ENCODE data around the gene STEAP3. TPM values are rescaled to one million over a fixed set of nuclear protein-coding genes. Genes with fewer than 3 reads are reported as not detected.

STEAP3 gene
- total and polyA plus RNA-seq, 12 donors, result 5.0 to 18.2 (median 7.4) TPM

GRCh38 chr2:119225926-119226325 lies 2.3 kb downstream of the STEAP3 start:
- peaks cover 9 to 26% (median 12%) of the 10 kb centered on the region in 9 donors for H3K4me1 ChIP-seq
- H3K27ac ChIP-seq, result no peak overlapping the region
- no peak for ATAC-seq
- 85 to 87% methylated on average over 9 of the region's 9 CpGs for WGBS, 2 donors
- no peak for TF ChIP-seq CTCF (IDR thresholded peaks at IDR 0.05)
- H3K27me3 ChIP-seq, result peaks cover 0 to 9% (median 0%) of the 10 kb centered on the region in 7 donors
- DNase-seq, result no peak
- intact Hi-C loops (cut with DNase I), result loop anchor here in 2 of 10 donors (10.0 kb wide), 3 partner anchors 59 to 249 kb away; no protein-coding TSS in a partner anchor
- H3K4me3 ChIP-seq, result no peak overlapping the region
- no peaks in the 10 kb centered on the region for H3K36me3 ChIP-seq
- H3K9me3 ChIP-seq, result no peaks in the 10 kb centered on the region

- Histone ChIP-seq H3K4me3 (no peak overlapping the region), H3K27me3 (peaks cover 0 to 9% (median 0%) of the 10 kb centered on the region in 7 donors), H3K9me3 (no peaks in the 10 kb centered on the region), H3K27ac (no peak overlapping the region), H3K4me1 (peaks cover 9 to 26% (median 12%) of the 10 kb centered on the region in 9 donors), H3K36me3 (no peaks in the 10 kb centered on the region)
- no peak for ATAC-seq
- DNase-seq, result no peak
- intact Hi-C loops (cut with DNase I), result loop anchor here in 2 of 10 donors (10.0 kb wide), 3 partner anchors 57 to 247 kb away; no protein-coding TSS in a partner anchor
- TF ChIP-seq CTCF (IDR thresholded peaks at IDR 0.05), result no peak
- 96 to 97% methylated on average over 12 of the region's 12 CpGs for WGBS, 2 donors
These were observed 3.7 kb downstream of the STEAP3 start for GRCh38 chr2:119227346-119227745.

DNA sequence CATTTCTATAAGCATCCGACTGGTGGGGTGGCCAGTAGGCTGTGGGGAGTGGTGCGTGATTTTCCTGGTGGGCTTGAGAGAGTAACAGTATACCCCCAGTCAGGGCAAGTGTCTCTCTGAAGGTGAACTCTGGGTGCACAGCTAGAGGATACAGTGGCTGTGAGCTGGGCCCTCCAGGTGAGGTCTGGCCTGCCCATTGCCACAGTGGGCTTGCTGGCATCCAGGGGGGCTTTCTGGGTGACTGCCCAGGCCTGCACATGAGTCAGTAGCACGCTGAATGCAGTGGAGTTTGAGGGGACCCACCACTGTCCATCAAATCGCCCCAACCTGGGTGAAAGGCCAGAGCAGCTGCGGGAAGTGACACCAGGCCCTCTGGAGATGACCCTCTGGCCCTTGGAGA lies 4.5 kb downstream of the STEAP3 start:
- WGBS, 2 donors, result 89 to 97% methylated on average over 5 of the region's 5 CpGs
- DNase-seq, result no peak
- no peaks in the 10 kb centered on the region for H3K9me3 ChIP-seq

GRCh38 chr2:119228964-119229363 lies 5.3 kb downstream of the STEAP3 start:
- WGBS, 2 donors, result 95 to 97% methylated on average over 7 of the region's 7 CpGs
- Histone ChIP-seq H3K9me3 (no peaks in the 10 kb centered on the region), H3K27me3 (peaks cover 0 to 5% (median 0%) of the 10 kb centered on the region in 7 donors), H3K4me1 (peaks cover 5 to 16% (median 9%) of the 10 kb centered on the region in 9 donors), H3K27ac (no peak overlapping the region), H3K36me3 (no peaks in the 10 kb centered on the region), H3K4me3 (no peak overlapping the region)
- TF ChIP-seq CTCF (IDR thresholded peaks at IDR 0.05), result no peak
- DNase-seq, result no peak
- ATAC-seq, result no peak
- intact Hi-C loops (cut with DNase I), result loop anchor here in 2 of 10 donors (10.0 kb wide), 3 partner anchors 56 to 246 kb away; no protein-coding TSS in a partner anchor

More for the DNA sequence above, 4.5 kb downstream of the STEAP3 start:
- peaks cover 0 to 9% (median 0%) of the 10 kb centered on the region in 7 donors for H3K27me3 ChIP-seq
- H3K4me3 ChIP-seq, result no peak overlapping the region
- no peaks in the 10 kb centered on the region for H3K36me3 ChIP-seq
- TF ChIP-seq CTCF (IDR thresholded peaks at IDR 0.05), result no peak
- ATAC-seq, result no peak
- intact Hi-C loops (cut with DNase I), result loop anchor here in 2 of 10 donors (10.0 kb wide), 3 partner anchors 57 to 247 kb away; no protein-coding TSS in a partner anchor
- peaks cover 9 to 25% (median 12%) of the 10 kb centered on the region in 9 donors for H3K4me1 ChIP-seq
- H3K27ac ChIP-seq, result no peak overlapping the region
